Measurements from ENCODE around the gene ABCB6.

GRCh38 chr2:219252084-219252483 is 33.3 kb upstream of the ABCB6 start:
- TF ChIP-seq POLR2A (IDR thresholded peaks at IDR 0.05) (no peak), CTCF (IDR thresholded peaks at IDR 0.05) (no peak)
